ENCODE data around the gene MAZ.
"Not testable (repeated sequence)": the region's sequence is repeated elsewhere in the genome, so short reads cannot be mapped to it uniquely, and the experiment has no call there.

The MAZ gene

GRCh38 chr16:29825145-29826044, 19.1 kb downstream of the MAZ start:
- DNase-seq: peak; percentile 65

DNA sequence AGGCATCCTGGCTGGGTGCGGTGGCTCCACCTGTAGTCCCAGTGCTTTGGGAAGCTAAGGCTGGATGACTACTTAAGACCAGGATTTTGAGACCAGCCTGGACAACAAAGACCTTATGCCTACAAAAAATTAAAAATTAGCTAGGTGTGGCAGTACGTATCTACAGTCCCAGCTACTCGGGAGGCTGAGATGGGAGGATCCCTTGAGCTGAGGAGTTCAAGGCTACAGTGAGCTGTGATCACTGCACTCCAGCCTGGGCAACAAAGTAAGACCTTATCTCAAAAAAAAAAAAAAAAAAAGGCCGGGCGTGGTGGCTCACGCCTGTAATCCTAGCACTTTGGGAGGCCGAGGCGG, 20.0 kb downstream of the MAZ start:
- DNase-seq: no peak

DNA sequence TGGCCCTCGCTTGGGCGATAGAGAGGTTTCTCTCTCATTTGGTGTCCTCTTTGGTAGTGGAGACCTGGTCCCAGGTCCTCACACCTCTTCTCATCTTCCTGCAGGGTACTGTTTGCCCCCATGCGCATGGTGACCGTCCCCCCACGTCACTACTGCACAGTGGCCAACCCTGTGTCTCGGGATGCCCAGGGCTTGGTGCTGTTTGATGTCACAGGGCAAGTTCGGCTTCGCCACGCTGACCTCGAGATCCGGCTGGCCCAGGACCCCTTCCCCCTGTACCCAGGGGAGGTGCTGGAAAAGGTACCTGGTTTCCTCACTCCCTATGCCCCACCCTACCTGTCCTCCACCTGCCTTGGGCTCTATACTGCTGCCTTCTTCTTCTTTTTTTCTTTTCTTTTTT, 24.4 kb downstream of the MAZ start:
- no peak for DNase-seq

DNA sequence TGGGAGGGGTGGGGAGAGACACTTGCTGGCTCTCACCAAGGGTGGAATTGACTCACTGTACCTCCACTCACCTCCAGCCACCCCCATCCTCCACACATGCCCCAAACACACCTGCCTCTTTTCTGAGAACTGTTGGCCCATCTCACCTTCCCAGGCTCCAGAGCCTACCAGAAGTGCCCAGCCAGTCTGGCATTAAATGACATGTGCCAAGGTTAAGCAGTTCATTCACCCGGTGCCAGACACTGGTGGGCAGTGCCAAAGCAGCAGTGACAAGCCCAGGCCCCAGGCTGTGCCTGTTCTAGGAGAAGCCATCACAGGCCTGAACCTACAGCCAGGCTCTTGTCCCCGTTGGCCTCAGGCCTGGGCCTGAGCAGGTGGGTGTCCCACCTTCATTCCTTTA, 25.2 kb downstream of the MAZ start:
- no peak for DNase-seq

- not testable (repeated sequence) for DNase-seq
Measured at GRCh38 chr16:29833219-29833618, 26.9 kb downstream of the MAZ start.

DNA sequence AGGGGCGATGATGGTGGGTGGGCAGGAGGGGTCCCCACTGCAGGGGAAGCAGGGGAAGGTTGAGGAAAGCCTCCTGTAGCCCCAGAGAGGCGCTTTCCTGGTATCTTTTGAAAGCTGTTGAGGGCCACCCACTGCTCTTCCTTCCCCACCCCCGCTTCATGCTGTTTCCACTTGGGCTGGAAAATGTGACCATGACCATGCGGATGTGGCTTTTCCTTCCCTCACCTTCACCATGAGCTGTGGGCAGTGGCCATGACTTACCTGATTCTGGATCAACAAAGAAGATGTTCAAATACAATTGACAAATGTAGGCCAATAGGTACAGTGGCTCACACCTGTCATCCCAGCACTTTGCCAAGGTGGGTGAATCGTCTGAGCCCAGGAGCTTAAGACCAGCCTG, 27.8 kb downstream of the MAZ start:
- peak; percentile 52 for DNase-seq

DNA sequence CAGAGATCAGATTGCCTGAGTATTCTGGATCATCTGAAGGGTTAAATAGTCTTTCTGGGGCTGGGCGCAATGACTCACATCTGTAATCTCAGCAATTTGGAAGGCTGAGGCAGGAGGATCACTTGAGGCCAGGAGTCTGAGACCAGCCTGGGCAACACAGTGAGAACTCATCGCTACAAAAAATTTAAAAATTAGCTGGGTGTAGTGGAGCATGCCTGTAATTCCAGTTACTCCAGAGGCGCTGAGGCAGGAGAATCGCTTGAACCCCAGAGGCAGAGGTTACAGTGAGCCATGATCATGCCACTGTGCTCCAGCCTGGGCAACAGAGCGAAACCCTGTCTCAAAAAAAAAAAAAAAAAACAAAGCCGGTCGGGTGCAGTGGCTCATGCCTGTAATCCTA, 29.6 kb downstream of the MAZ start:
- DNase-seq: no peak

DNA sequence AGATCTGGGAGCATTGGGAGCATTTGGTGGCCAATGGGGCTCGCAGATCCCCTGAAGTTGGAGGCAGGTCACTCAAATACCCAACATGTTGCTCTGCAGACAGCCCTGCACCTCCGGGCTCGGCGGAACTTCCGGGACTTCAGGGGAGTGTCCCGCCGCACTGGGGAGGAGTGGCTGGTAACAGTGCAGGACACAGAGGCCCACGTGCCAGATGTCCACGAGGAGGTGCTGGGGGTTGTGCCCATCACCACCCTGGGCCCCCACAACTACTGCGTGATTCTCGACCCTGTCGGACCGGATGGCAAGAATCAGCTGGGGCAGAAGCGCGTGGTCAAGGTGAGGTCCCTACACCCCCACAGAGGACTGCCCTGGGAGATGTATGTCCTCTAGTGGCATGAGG, 30.3 kb downstream of the MAZ start:
- no peak for DNase-seq

GRCh38 chr16:29837841-29838240, 31.5 kb downstream of the MAZ start:
- DNase-seq: no peak

- no peak for DNase-seq
Measured at GRCh38 chr16:29839822-29840221, 33.5 kb downstream of the MAZ start.

- DNase-seq: no peak
Measured at GRCh38 chr16:29840240-29840639, 33.9 kb downstream of the MAZ start.

- no peak for DNase-seq
Measured at GRCh38 chr16:29841631-29842030, 35.3 kb downstream of the MAZ start.

GRCh38 chr16:29842732-29843346, 36.5 kb downstream of the MAZ start:
- DNase-seq: no peak

GRCh38 chr16:29843931-29844330, 37.6 kb downstream of the MAZ start:
- no peak for DNase-seq

DNA sequence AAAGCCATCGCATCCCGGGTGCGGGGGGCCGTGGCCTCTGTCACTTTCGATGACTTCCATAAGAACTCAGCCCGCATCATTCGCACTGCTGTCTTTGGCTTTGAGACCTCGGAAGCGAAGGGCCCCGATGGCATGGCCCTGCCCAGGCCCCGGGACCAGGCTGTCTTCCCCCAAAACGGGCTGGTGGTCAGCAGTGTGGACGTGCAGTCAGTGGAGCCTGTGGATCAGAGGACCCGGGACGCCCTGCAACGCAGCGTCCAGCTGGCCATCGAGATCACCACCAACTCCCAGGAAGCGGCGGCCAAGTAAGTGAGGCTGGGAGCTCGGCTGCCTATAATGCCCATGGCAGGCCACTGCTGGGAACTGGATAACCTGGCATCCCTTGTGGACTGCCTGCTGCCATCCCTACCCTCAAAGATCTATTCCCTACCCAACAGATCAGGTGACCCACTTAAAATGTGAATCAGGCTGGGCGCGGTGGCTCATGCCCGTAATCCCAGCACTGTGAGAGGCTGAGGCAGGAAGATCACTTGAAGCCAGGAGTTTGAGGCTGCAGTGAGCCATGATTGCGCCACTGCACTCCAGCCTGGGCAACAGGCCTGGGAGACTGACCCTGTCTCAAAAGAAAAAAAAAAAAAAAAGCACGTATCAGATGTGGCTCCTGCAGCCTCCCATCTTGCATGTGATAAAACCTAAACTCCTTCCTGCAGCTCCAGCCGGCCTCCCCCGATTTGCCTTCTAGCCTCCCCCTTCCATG, 38.4 kb downstream of the MAZ start:
- no peak for DNase-seq

GRCh38 chr16:29845656-29846055, 39.3 kb downstream of the MAZ start:
- no peak for DNase-seq

DNA sequence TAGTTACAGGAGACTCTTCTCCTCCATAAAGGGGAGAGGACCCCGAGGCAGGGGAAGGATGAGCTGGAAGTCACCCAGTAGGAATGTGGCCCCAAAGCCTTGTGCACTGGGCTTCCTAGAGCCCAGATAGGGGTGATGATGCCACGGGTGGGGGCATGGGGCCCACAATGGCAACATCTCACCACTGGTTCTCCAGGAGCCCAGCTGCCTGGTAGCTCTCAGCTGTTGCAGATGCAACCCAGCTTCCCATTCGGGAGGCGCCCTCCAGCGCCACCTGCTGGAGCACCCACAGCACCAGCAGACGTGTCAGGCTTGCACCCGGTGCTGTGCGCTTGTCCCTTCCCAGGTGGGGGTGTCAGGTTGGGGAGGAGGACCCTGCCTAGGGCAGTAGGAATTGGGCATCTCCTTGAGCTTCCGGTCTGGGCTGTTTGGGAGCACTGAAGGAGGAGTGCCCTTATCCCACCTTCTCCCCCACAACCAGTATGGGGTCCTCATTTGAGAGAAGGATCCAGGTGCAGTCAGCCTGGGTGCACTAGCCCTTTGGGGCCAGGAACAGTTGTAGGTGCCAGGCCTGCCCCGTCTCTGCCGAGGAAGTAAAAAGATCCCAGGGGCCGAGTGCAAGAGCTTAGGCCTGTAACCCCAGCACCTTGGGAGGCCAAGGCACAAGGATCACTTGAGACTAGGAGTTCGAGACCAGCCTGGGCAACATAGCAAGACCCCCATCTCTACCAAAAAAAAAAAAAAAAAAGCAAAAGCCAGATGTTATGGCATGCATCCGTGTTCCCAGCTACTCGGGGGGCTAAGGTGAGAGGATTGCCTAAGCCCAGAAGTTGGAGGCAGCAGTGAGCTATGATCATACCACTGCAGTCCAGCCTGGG, 42.3 kb downstream of the MAZ start:
- peak; percentile 91 for DNase-seq

DNA sequence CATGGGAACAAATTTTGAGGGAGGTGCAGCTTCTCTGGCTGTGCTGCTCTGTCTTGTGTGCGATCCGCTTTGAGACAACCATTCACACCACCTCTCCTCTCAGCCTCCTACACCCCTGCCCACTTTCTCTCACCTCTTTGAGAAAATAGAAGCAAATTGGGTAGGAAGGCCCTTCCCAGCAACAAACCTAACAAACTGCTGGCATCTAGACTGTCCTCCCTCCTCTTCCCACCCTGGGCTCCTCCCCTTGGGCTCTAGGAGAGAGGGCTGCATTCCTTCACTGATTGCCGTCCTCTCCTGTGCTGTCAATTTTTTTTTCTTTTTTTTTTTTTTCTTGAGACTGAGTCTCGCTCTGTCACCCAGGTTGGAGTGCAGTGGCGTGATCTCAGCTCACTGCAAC, 43.2 kb downstream of the MAZ start:
- no peak for DNase-seq

- DNase-seq: no peak
Measured at GRCh38 chr16:29850998-29851397, 44.7 kb downstream of the MAZ start.

DNA sequence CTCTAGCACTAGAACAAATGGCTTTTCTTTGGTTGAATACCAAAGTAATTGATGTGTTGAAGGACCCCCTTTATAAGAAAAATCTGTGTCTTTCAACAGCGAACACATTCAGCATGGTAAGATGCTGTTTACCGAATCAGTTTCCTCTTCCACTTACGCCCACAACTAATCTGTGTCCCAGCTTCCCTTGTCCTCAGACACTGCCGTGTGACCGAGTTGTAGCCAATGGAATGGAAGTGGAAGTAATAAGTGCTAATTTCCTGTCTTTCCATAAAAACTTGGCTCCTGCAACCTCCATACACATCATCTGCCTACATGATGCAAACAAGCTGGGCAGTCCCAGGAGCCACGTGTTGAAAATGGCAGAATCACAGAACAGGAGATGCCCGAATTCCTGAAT, 46.3 kb downstream of the MAZ start:
- no peak for DNase-seq

- no peak for DNase-seq
Measured at GRCh38 chr16:29854520-29855100, 48.3 kb downstream of the MAZ start.

GRCh38 chr16:29857133-29857760, 50.9 kb downstream of the MAZ start:
- DNase-seq: no peak

All from activated CD4-positive, alpha-beta T cell treated with anti-CD3 and anti-CD28 coated beads for 48 hours (primary cell).